Neural progenitor cell (in vitro differentiated cells): ENCODE results near the gene XPR1.

ENCODE experiments used
- EZH2 ChIP-seq: fragments of 200-600 bp; sonication (generic); IDR thresholded peaks from 2 replicates; pipeline ENCODE4 v1.6.1; 2017; ENCODE audit warnings: antibody characterized with exemption, mild to moderate bottlenecking, moderate library complexity
- EZH2phosphoT487 ChIP-seq: fragments of 200-600 bp; sonication (generic); IDR thresholded peaks from 2 replicates; pipeline ENCODE4 v1.6.1; 2017; ENCODE audit warnings: antibody characterized with exemption
- TF ChIP-seq, protein P1 (sequence below): fragments of 200-600 bp; sonication (generic); IDR thresholded peaks from 2 replicates; pipeline ENCODE4 v1.5.1; 2017; ENCODE audit warnings: antibody characterized with exemption, mild to moderate bottlenecking

DNA sequence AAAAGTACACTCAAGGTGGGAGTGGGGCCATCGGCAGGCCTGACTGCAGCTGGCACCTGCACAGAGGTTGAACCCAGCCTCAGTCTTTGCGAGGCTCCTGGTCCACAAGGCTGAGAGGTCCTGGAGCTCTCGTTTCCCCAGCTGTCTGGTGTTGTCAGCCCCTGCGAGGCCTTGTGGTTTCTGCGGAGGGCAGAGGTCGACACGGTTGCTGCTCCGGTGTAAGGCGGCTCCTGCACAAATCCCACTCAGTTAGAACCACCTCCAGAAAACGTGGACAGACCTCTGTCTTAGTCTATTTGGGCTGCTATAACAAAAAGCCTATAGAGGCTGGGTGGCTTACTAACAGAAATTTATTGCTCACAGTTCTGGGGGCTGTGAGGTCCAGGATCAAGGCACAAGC is 286.7 kb downstream of the XPR1 start:
- TF ChIP-seq, protein P1, sequence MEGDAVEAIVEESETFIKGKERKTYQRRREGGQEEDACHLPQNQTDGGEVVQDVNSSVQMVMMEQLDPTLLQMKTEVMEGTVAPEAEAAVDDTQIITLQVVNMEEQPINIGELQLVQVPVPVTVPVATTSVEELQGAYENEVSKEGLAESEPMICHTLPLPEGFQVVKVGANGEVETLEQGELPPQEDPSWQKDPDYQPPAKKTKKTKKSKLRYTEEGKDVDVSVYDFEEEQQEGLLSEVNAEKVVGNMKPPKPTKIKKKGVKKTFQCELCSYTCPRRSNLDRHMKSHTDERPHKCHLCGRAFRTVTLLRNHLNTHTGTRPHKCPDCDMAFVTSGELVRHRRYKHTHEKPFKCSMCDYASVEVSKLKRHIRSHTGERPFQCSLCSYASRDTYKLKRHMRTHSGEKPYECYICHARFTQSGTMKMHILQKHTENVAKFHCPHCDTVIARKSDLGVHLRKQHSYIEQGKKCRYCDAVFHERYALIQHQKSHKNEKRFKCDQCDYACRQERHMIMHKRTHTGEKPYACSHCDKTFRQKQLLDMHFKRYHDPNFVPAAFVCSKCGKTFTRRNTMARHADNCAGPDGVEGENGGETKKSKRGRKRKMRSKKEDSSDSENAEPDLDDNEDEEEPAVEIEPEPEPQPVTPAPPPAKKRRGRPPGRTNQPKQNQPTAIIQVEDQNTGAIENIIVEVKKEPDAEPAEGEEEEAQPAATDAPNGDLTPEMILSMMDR, result no peak
- TF ChIP-seq EZH2phosphoT487 (no peak), EZH2 (no peak)
